ENCODE measurements around the gene GLIS1.

GRCh38 chr1:53718443-53718842 lies 20.5 kb downstream of the GLIS1 start:
- TF ChIP-seq CTCF (IDR thresholded peaks at IDR 0.05) (no peak), EP300 (IDR thresholded peaks at IDR 0.05) (no peak), POLR2A (IDR thresholded peaks at IDR 0.05) (no peak)

Data from ovary (tissue), 3 donors.